NCI-H128 (cell line): Measurements from ENCODE around the gene NUS1.
"Not testable (repeated sequence)": the region's sequence is repeated elsewhere in the genome, so short reads cannot be mapped to it uniquely, and the experiment has no call there.

ENCODE experiments used
- DNase-seq: peaks from one replicate; lab custom pipeline; 2025; ENCODE audit not compliant: unreplicated experiment; lab: John Stamatoyannopoulos, UW

Gene NUS1

GRCh38 chr6:117674991-117675657 lies at the start of gene NUS1:
Gene NUS1 (plus strand): TSS chr6:117675469. CDS start chr6:117675671, 202 bp downstream.
- peak; percentile 93 for DNase-seq

- no peak for DNase-seq
Observed at GRCh38 chr6:117627533-117627932, 47.7 kb upstream of the NUS1 start.

GRCh38 chr6:117629119-117629660 lies 46.1 kb upstream of the NUS1 start:
- no peak for DNase-seq

GRCh38 chr6:117637770-117638169 lies 37.5 kb upstream of the NUS1 start:
- no peak for DNase-seq

DNA sequence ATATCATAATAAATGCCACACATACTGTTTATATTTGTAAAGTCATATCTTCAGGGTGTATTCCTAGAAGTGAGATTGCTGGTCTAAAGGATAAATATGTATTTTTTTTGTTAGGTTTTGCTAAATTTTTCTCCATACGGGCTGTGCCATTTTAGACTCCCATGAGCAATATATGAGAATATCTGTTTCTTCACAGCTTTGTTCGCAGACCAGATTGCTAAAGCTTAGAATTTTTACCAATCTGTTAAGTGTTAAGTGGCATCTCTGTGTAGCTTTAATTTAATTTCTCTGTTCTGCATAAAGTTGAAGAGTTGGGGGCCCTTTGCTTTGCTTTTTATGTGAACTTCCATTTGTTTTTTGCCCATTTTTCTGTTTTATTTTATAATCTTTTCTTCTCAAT lies 32.3 kb upstream of the NUS1 start:
- no peak for DNase-seq

DNA sequence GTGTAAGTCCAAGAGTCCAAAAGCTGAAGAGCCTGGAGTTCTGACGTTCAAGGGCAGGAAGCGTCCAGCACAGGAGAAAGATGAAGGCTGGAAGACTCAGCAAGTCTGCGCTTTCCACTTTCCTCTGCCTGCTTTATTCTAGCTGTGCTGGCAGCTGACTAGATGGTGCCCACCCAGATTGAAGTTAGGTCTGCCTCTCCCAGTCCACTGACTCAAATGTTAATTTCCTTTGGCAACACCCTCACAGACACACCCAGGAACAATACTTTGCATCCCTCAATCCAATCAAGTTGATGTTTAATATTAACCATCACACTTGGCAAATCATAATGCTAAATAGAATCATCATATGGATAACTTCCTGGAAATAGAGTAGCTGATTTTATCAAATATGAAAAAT lies 23.3 kb upstream of the NUS1 start:
- DNase-seq = not testable (repeated sequence)

- no peak for DNase-seq
Observed at GRCh38 chr6:117653949-117654348, 21.3 kb upstream of the NUS1 start.

- DNase-seq = no peak
Observed at GRCh38 chr6:117655380-117655779, 19.9 kb upstream of the NUS1 start.

GRCh38 chr6:117666881-117667280 lies 8.4 kb upstream of the NUS1 start:
- DNase-seq = no peak

DNA sequence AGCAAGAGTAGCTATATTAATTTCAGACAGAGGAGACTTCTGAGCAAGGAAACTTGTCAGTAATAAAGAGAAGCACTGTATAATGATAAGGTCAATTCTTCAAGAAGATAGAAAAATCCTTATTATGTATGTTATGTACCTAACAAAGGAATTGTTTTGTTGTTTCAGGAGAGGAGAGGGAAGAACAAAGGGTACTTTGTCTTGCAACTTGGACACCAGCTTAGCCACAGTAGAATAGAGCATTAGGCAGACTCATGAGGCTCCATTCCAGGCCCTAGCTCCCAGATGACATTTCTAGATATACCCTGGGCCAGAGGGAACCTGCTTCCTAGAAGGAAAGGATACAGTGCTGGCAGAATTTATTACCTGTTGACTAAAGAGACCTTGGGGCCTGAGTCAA lies 6.5 kb upstream of the NUS1 start:
- DNase-seq = no peak

DNA sequence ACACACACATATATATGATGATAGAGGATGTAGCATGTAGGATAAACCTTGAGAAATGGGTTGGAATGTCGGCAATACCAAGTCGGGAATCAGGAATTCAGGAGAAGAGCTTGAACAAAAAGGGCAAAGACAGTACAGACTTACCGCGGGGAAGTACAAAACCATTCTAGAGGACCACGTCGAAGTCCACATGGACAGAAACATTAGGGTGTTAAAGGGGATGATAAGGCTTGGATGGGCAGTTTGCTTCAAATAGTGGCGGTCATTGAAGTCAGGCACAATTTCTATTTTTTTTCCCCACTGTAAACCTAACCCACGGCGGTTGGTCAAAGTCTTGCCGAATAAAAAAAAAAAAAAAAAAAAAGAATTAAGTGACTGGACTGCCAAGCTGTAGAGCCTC lies 766 bp upstream of the NUS1 start:
- DNase-seq = no peak

- DNase-seq = not testable (repeated sequence)
Observed at GRCh38 chr6:117675658-117676301, 511 bp downstream of the NUS1 start.

DNA sequence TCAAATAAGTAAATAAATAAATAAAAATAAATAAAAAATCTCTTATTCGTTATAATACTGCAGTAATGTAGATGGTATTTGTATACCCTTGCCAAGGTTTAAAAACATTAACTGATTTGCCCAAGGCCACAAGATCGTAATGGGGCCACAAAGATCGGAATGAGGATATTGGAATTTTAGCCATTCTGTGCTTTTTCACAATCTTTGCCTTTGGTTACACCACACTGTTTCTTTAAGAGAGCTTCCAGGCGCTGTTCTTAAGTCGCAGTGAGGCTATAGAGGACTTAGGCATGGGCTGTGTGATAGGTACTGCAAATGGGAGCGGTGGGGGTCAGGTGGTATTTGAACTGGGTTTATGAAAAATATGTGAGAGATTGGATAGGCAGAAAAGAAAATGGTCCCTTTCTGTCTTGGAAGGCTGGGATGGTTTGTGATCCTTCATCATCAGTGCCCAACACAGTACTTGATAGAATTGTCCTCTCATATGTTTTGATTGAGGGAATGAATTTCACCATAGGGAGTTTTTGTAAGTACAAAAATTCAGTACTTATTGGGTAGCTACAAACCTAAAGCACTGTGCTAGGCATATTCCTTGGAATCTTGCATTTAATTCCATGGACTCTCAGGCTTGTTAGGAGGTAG lies 1.4 kb downstream of the NUS1 start:
- DNase-seq = no peak

DNA sequence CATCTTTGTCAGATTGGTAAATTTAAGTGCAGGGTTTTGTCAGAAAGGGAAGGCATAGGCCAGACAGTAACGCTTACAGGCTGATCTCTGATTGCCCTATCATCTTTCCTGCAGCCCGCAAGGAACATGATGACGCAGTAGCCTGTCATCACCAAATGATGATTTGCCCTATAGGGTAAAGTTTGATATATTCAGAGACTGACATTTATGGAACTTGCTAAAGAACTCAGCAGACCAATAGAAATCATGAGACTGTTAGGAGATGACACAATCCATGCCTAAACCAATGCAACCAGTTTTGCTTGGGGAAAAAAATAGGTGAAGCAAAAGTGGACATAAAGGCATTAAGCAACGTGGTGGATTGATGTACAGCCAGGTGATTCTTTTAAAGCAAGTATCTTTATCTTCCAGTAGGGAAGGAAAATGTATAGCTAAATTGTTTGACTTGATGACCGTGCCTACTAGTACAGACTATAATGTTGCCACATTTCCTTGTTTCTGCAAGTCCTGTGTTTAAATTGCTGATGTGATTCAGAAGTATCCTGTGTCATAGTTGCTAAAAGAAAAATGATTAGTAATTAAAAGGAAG lies 2.4 kb downstream of the NUS1 start:
- DNase-seq = no peak

DNA sequence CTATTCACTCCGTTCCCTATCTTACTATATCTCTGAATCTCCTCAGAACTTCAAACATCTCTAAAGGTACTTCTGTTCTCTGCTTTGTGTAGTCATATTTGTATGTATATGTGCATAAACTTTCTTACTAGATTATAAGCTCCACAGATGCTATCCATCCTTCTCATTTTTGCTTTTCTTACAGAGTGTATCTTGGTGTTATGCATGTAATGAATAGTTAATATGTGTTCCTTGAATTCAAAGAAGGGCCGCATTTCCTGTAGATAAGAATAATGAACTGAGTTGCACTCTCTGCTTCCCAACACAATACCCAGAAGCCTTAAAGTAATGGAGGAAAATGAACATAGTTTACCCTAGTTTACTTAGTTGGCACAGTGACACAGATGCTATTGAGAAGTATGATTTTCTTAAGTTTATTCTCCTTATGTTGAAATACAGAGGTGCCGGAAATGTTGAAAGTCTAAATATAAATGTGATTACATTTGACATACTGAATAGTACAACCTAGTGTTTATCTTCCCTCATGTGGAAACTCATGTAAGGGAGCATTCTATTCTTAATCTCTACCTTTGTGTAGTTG lies 6.0 kb downstream of the NUS1 start:
- DNase-seq = no peak

DNA sequence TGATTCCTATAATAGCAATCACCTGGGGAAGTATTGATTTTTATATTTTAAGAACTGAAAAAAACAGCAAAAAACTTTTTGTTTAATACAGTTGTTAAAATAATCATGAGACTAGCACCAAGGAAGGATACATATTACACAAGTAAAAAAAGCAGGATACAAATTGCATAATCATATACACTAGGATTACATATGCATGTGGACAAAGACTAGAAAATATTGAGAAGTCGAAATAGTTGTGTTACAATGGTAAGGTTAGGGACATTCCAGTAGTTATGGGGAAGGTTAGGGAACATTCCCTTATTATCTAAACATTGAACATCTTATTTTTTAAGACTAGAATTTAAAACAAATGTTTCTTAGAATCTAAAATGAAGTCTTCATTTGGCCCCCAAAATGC lies 9.5 kb downstream of the NUS1 start:
- no peak for DNase-seq

DNA sequence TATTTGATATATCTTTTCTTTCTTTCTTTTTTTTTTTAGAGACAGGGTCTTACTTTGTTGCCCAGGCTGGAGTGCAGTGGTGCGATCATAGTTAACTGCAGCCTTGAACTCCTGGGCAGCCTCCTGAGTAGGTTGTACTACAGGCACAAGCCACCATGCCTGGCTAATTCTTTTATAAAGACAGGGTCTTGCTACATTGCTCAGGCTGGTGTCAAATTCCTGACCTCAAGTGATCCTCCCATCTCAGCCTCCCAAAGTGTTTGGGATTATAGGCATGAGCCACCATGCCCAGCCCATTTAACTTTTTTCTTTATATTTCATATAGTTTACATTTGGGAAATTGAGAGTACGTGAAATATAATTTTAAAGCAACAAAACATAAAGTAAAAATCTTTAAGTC lies 10.1 kb downstream of the NUS1 start:
- no peak for DNase-seq

DNA sequence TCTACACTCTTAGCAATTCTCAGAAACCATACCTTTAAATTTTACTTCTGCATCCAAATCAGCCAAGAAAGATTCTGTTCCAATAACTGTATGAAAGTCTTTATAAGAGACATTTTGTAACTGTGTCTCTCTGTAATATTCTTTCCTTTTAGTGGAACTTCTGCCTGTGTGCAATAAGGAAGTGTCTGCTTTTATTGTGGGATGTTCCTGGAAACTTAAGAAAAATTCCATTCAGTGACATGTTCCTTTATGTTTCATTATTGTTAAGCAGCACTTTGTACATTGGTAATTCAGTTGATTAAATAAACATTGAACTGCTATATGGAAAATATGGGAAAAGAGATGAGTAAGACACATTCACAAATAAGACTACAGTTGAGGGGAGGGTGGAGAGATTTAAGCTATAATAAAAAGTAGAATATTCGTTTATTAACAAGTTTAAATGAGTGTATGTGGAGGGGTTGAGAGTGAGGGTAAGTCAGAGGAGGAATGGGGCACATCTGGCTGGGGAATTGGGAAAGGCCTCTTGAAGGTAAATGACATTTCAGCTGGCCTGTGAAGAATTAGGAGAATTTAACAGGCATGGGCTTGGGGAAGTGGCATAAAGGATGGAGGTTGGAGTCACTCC lies 11.9 kb downstream of the NUS1 start:
- no peak for DNase-seq

GRCh38 chr6:117689584-117689983 lies 14.3 kb downstream of the NUS1 start:
- DNase-seq = not testable (repeated sequence)

- DNase-seq = no peak
Observed at GRCh38 chr6:117706504-117706903, 31.2 kb downstream of the NUS1 start.

- not testable (repeated sequence) for DNase-seq
Observed at GRCh38 chr6:117706936-117707509, 31.8 kb downstream of the NUS1 start.
